K562 (cell line): ENCODE results near the gene NOX1. TPM values are rescaled to one million over a fixed set of nuclear protein-coding genes. Genes with fewer than 3 reads are reported as not detected.

ENCODE experiments used
- CCAR2 ChIP-seq: fragments of 200-400 bp; formaldehyde crosslinking; IDR thresholded peaks from 2 replicates; pipeline ENCODE4 v1.6.1; 2017; ENCODE audit warnings: mild to moderate bottlenecking, low read depth, low read length
- DEAF1 ChIP-seq: fragments of 450-650 bp; formaldehyde crosslinking; IDR thresholded peaks from 2 replicates; pipeline ENCODE4 v1.4.0; 2020; ENCODE audit warnings: mild to moderate bottlenecking, moderate library complexity
- HNRNPH1 ChIP-seq: fragments of 200-400 bp; formaldehyde crosslinking; optimal IDR thresholded peaks from 2 replicates; pipeline ENCODE3; 2017; ENCODE audit warnings: low read depth, mild to moderate bottlenecking, low read length, moderate library complexity
- MITF ChIP-seq: IDR thresholded peaks from 2 replicates; pipeline ENCODE4 v1.6.1; 2014; ENCODE audit warnings: antibody characterized with exemption
- RBM22 ChIP-seq: fragments of 200-400 bp; formaldehyde crosslinking; IDR thresholded peaks from 2 replicates; pipeline ENCODE4 v1.6.1; 2018; ENCODE audit warnings: low read length, low read depth; ENCODE audit not compliant: poor library complexity, severe bottlenecking
- polyA plus RNA-seq, 8 experiments: library from polyadenylated mRNA; depleted of rRNA in 4 of 8; stranded (reverse) in 5 of 8; unstranded in 3 of 8; fragments of >200 nt; fragmentation: Nextera tagmentation in 2 of 8; fragmentation: Illumina TruSeq in 1 of 8; extraction: Ambion mirVana in 2 of 8; extraction: Trizol in 1 of 8; gene quantifications; 2 replicates each; pipeline versions ENCODE4 v1.2.1 to v1.2.3, GENCODE V29; 2011 to 2014; ENCODE audit warnings: inconsistent platforms in 1 of 8, missing spikeins in 1 of 8
- total RNA-seq, 7 experiments: library from RNA; depleted of rRNA in 6 of 7; stranded (reverse); fragments of >200 nt in 6 of 7; fragmentation: Illumina TruSeq in 2 of 7; extraction: Trizol in 2 of 7; gene quantifications; 2 replicates each; pipeline versions ENCODE4 v1.2.1 to v1.2.3, GENCODE V29; 2011 to 2021; ENCODE audit warnings: low replicate concordance in 1 of 7
- TF ChIP-seq, protein P1 (sequence below): fragments of 450-650 bp; conservative IDR thresholded peaks from 2 replicates; pipeline ENCODE4 v1.6.1; 2016; ENCODE audit warnings: missing genetic modification characterization, low read depth, mild to moderate bottlenecking, missing compliant biosample characterization, moderate library complexity
- TF ChIP-seq, protein P2 (sequence below): fragments of 450-650 bp; IDR thresholded peaks from 2 replicates; pipeline ENCODE4 v1.6.1; 2016; ENCODE audit warnings: borderline replicate concordance

The NOX1 gene
- total and polyA plus RNA-seq, 9 of the 15 experiments (the other 6 are each of a cell fraction or from before 2014, with no cell fraction given), result 0.01 TPM; not detected in 8

GRCh38 chrX:100874325-100874724 lies at the start of gene NOX1 (continued):
- TF ChIP-seq HNRNPH1 (no peak), MITF (no peak), DEAF1 (no peak), CCAR2 (no peak), RBM22 (no peak)
- TF ChIP-seq, protein P1, sequence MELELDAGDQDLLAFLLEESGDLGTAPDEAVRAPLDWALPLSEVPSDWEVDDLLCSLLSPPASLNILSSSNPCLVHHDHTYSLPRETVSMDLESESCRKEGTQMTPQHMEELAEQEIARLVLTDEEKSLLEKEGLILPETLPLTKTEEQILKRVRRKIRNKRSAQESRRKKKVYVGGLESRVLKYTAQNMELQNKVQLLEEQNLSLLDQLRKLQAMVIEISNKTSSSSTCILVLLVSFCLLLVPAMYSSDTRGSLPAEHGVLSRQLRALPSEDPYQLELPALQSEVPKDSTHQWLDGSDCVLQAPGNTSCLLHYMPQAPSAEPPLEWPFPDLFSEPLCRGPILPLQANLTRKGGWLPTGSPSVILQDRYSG (tag), result no peak
- TF ChIP-seq, protein P2, sequence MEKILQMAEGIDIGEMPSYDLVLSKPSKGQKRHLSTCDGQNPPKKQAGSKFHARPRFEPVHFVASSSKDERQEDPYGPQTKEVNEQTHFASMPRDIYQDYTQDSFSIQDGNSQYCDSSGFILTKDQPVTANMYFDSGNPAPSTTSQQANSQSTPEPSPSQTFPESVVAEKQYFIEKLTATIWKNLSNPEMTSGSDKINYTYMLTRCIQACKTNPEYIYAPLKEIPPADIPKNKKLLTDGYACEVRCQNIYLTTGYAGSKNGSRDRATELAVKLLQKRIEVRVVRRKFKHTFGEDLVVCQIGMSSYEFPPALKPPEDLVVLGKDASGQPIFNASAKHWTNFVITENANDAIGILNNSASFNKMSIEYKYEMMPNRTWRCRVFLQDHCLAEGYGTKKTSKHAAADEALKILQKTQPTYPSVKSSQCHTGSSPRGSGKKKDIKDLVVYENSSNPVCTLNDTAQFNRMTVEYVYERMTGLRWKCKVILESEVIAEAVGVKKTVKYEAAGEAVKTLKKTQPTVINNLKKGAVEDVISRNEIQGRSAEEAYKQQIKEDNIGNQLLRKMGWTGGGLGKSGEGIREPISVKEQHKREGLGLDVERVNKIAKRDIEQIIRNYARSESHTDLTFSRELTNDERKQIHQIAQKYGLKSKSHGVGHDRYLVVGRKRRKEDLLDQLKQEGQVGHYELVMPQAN, result no peak
